Measurements from ENCODE around the gene PTPN3. TPM values are rescaled to one million over a fixed set of nuclear protein-coding genes. Genes with fewer than 3 reads are reported as not detected.

PTPN3 gene
- total RNA-seq, 1 donor from 2014 or later = 1.1 TPM

- Mint-ChIP-seq H3K9me3 (no peaks in the 10 kb centered on the region), H3K4me1 (peaks cover 3% of the 10 kb centered on the region), H3K27me3 (ENCODE audit: low read depth) (peaks cover 60% of the 10 kb centered on the region), H3K4me3 (no peak overlapping the region), H3K36me3 (ENCODE audit: low read depth) (no peaks in the 10 kb centered on the region), H3K27ac (ENCODE audit: unreplicated experiment) (no peak overlapping the region)
- TF ChIP-seq, protein P1, sequence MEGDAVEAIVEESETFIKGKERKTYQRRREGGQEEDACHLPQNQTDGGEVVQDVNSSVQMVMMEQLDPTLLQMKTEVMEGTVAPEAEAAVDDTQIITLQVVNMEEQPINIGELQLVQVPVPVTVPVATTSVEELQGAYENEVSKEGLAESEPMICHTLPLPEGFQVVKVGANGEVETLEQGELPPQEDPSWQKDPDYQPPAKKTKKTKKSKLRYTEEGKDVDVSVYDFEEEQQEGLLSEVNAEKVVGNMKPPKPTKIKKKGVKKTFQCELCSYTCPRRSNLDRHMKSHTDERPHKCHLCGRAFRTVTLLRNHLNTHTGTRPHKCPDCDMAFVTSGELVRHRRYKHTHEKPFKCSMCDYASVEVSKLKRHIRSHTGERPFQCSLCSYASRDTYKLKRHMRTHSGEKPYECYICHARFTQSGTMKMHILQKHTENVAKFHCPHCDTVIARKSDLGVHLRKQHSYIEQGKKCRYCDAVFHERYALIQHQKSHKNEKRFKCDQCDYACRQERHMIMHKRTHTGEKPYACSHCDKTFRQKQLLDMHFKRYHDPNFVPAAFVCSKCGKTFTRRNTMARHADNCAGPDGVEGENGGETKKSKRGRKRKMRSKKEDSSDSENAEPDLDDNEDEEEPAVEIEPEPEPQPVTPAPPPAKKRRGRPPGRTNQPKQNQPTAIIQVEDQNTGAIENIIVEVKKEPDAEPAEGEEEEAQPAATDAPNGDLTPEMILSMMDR (conservative IDR thresholded peaks at IDR 0.05) = no peak
- no peak for DNase-seq (ENCODE audit: low read depth, low spot score)
Measured at GRCh38 chr9:109493648-109494047, 4.5 kb downstream of the PTPN3 start.

- no peaks in the 10 kb centered on the region for H3K36me3 Mint-ChIP-seq (ENCODE audit: low read depth)
- no peak for DNase-seq (ENCODE audit: low read depth, low spot score)
- H3K27me3 Mint-ChIP-seq (ENCODE audit: low read depth) = peaks cover 46% of the 10 kb centered on the region
- H3K4me1 Mint-ChIP-seq = no peaks in the 10 kb centered on the region
- TF ChIP-seq, protein P1 (conservative IDR thresholded peaks at IDR 0.05) = no peak
- no peak overlapping the region for H3K27ac Mint-ChIP-seq (ENCODE audit: unreplicated experiment)
- no peak overlapping the region for H3K4me3 Mint-ChIP-seq
- no peaks in the 10 kb centered on the region for H3K9me3 Mint-ChIP-seq
Measured at GRCh38 chr9:109491590-109491989, 6.5 kb downstream of the PTPN3 start.

- peaks cover 19% of the 10 kb centered on the region for H3K27me3 Mint-ChIP-seq (ENCODE audit: low read depth)
- no peak overlapping the region for H3K4me3 Mint-ChIP-seq
Measured at GRCh38 chr9:109488791-109489492, 9.2 kb downstream of the PTPN3 start.

DNA sequence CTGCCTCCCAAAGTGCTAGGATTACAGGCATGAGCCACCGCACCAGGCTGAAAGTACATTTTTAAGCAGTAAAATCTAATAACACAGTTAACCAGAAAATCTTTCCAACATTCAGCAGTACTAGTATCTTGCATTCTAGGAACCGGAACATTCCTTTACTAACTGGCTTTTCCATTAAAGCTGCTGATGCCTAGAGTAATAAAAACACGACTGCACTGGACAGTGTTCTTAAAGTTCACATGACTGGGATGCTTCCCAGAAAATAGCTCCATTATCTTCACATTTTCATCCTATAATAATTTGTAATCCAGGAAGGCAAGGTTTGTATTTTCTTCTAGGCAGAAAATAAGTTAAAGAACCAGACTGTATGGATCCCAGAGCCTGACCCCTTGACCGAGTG is 9.8 kb downstream of the PTPN3 start:
- no peak overlapping the region for H3K4me3 Mint-ChIP-seq
- TF ChIP-seq, protein P1 (conservative IDR thresholded peaks at IDR 0.05) = no peak
- H3K36me3 Mint-ChIP-seq (ENCODE audit: low read depth) = no peaks in the 10 kb centered on the region
- H3K4me1 Mint-ChIP-seq = no peaks in the 10 kb centered on the region
- no peak for DNase-seq (ENCODE audit: low read depth, low spot score)
- H3K27ac Mint-ChIP-seq (ENCODE audit: unreplicated experiment) = no peak overlapping the region
- no peaks in the 10 kb centered on the region for H3K9me3 Mint-ChIP-seq
- peaks cover 13% of the 10 kb centered on the region for H3K27me3 Mint-ChIP-seq (ENCODE audit: low read depth)

More at GRCh38 chr9:109488791-109489492, 9.2 kb downstream of the PTPN3 start:
- DNase-seq (ENCODE audit: low read depth, low spot score) = no peak
- no peaks in the 10 kb centered on the region for H3K4me1 Mint-ChIP-seq
- H3K36me3 Mint-ChIP-seq (ENCODE audit: low read depth) = no peaks in the 10 kb centered on the region
- no peak overlapping the region for H3K27ac Mint-ChIP-seq (ENCODE audit: unreplicated experiment)
- H3K9me3 Mint-ChIP-seq = no peaks in the 10 kb centered on the region
- TF ChIP-seq, protein P1 (conservative IDR thresholded peaks at IDR 0.05) = no peak

- H3K4me3 Mint-ChIP-seq = no peak overlapping the region
- H3K9me3 Mint-ChIP-seq = no peaks in the 10 kb centered on the region
- H3K36me3 Mint-ChIP-seq (ENCODE audit: low read depth) = no peaks in the 10 kb centered on the region
- TF ChIP-seq, protein P1 (conservative IDR thresholded peaks at IDR 0.05) = no peak
- no peaks in the 10 kb centered on the region for H3K4me1 Mint-ChIP-seq
- peaks cover 3% of the 10 kb centered on the region for H3K27me3 Mint-ChIP-seq (ENCODE audit: low read depth)
- H3K27ac Mint-ChIP-seq (ENCODE audit: unreplicated experiment) = no peak overlapping the region
- DNase-seq (ENCODE audit: low read depth, low spot score) = no peak
Measured at GRCh38 chr9:109487247-109487646, 10.9 kb downstream of the PTPN3 start.

Data from neural crest cell (in vitro differentiated cells).